Measurements from ENCODE around the gene TTC13.

Gene TTC13

GRCh38 chr1:230861970-230862595 lies 116.6 kb downstream of the TTC13 start:
- no peak overlapping the region for H3K4me3 ChIP-seq (ENCODE audit: low read depth, low read length)
- no peak for DNase-seq (ENCODE audit: low read depth)

- no peak for DNase-seq (ENCODE audit: low read depth)
- H3K4me3 ChIP-seq (ENCODE audit: low read depth, low read length), result no peak overlapping the region
These were observed 117.2 kb downstream of the TTC13 start for GRCh38 chr1:230861489-230861888.

GRCh38 chr1:230860617-230861384 lies 117.9 kb downstream of the TTC13 start:
- DNase-seq (ENCODE audit: low read depth), result no peak
- no peak overlapping the region for H3K4me3 ChIP-seq (ENCODE audit: low read depth, low read length)

GRCh38 chr1:230858918-230859729 lies 119.5 kb downstream of the TTC13 start:
- no peak for DNase-seq (ENCODE audit: low read depth)
- no peak overlapping the region for H3K4me3 ChIP-seq (ENCODE audit: low read depth, low read length)

GRCh38 chr1:230858236-230858820 lies 120.3 kb downstream of the TTC13 start:
- H3K4me3 ChIP-seq (ENCODE audit: low read depth, low read length), result no peak overlapping the region
- DNase-seq (ENCODE audit: low read depth), result no peak

- no peak overlapping the region for H3K4me3 ChIP-seq (ENCODE audit: low read depth, low read length)
- DNase-seq (ENCODE audit: low read depth), result no peak
These were observed 120.8 kb downstream of the TTC13 start for GRCh38 chr1:230857822-230858221.

GRCh38 chr1:230857077-230857476 lies 121.6 kb downstream of the TTC13 start:
- no peak overlapping the region for H3K4me3 ChIP-seq (ENCODE audit: low read depth, low read length)
- no peak for DNase-seq (ENCODE audit: low read depth)
